Limb (tissue), 2 donors: ENCODE results near the gene SMPD2.
"Not testable (repeated sequence)": the region's sequence is repeated elsewhere in the genome, so short reads cannot be mapped to it uniquely, and the experiment has no call there.

Experiments
- DNase-seq, 2 donors: peaks; one replicate each; pipeline ENCODE4 v3.0.0-alpha.2; 2016; ENCODE audit errors: extremely low spot score in 2 of 2

SMPD2 gene

DNA sequence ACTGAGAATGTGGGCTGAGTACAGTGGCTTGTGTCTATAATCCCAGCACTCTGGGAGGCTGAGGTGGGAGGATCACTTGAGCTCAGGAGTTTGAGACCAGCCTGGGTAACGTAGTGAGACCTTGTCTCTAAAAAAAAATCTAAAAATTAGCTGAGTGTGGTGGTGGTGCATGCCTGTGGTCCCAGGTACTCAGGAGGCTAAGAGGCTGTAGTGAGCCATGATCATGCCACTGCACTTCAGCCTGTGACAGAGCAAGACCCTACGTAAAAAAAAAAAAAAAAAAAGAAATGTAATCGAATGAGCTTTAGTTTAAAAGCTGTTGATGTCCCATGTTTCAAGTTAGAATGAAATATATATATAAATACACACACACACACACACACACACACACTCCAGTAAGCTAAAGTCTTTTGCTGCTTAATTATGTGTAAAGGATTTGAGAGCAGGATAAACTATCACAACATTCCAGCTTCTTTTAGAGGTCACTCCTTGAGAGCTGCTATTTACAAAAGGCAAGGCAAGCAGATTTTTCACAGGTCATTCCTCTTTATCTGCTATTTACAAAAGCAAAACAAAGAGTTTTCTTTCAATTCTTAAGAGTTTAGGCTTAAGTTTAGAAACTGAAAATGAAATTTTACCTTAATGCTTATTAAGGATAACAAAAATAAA lies 19.8 kb downstream of the SMPD2 start:
- no peak for DNase-seq

- not testable (repeated sequence) for DNase-seq
These were observed 20.7 kb downstream of the SMPD2 start for GRCh38 chr6:109461205-109461604.

GRCh38 chr6:109461733-109462526 lies 21.4 kb downstream of the SMPD2 start:
- DNase-seq = no peak

DNA sequence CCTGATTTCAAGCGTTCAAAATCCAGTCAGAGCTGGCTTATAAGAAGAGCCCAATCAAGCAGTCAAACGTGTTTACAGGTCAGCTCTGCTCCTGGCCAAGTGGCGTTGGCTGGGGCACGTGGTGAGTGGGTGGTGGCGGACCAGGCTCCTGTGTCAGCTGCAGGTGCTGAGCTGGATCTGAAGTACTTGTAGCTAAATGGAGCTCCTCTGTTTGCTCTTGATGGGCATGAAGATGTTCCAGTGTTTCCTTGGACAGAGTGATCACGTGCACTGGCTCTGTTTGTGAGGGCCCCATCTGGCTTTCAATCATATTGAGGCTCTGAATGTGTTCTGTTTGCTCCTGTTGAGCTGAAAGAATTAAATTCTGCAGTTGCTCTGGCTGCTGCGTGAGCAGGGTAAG lies 25.2 kb downstream of the SMPD2 start:
- DNase-seq = no peak

DNA sequence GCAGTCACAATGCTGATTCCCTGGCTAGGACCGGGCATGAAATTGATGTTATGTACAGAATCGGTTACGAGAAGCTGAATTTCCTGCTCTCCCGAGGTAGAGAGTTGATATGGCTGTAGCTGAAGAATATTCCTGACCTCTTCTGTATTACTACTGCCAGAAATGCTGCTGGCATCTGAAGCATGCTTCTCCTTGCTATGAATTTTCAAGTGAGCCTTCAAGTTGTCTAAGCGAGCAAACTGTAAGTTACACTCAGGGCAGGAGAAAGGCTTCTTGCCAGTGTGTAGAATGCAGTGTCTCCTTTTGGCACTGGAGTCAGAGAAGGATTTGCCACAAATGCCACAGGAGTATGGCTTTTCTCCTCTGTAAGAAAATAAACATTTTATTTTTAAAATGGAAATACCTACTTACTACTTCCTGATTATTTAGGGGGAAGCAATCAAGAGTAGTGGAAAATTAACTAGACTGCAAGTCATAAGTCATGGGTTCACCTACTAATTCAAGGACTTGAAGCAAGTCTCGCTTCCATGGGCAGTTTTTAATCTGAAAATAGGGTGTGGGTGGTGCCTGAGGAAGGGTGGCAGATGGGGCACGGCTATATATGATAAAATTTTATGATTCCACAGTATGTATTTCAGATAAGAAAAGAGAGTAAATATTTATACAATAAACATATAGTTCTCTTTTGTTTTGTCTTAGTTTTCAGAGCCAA lies 25.8 kb downstream of the SMPD2 start:
- DNase-seq = no peak

- no peak for DNase-seq
These were observed 27.2 kb downstream of the SMPD2 start for GRCh38 chr6:109467696-109468095.

DNA sequence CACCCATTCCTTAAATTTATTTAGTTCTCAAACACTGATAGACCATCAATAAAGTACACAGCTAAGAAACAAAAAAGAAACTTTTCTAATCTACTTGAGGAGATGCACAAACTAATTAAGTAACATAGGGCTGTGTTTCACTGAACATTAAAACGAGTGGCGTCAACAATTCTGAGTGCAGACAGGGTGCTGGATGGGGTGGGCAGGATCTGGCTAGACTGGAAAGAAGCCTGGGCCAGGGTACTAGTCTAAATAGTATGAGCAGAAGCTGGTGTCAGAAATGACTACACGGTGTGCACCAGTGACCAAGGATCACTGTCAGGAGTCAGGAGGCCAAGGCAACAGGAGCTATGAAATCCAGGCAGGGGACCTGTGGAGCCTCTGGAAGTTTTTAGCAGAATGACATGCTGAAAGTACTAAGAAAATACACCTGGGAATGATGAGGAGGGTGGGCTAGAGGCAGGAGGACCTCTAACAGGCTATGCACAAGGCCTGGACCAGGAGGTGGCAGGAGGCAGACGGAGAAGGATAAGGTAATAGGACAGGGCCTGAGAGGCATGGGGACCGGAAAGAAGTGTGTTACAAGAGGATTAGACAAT lies 29.2 kb downstream of the SMPD2 start:
- no peak for DNase-seq

- DNase-seq = no peak
These were observed 30.7 kb downstream of the SMPD2 start for GRCh38 chr6:109471105-109471810.

GRCh38 chr6:109472132-109472995 lies 31.8 kb downstream of the SMPD2 start:
- DNase-seq = no peak

GRCh38 chr6:109473120-109473519 lies 32.6 kb downstream of the SMPD2 start:
- DNase-seq = no peak

DNA sequence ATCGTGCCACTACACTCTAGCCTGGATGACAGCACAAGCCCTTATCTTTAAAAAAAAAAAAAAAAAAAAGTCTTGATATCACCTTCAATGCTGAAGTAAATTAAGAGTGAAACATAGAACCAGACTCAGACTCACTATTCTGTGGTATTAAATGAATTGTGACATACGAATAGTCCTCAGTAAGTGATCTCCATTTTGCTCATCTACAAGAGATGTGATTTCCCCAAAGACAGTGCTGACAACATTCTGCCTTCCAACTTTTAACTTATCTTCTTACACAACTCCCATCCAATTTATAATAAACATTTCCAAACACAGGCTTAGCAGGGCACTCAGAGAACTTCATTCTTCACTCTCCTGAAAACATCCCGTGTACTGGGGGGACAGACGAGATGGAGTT lies 34.5 kb downstream of the SMPD2 start:
- no peak for DNase-seq

- DNase-seq = no peak
These were observed 35.1 kb downstream of the SMPD2 start for GRCh38 chr6:109475625-109476024.

GRCh38 chr6:109477184-109477583 lies 36.7 kb downstream of the SMPD2 start:
- DNase-seq = no peak

DNA sequence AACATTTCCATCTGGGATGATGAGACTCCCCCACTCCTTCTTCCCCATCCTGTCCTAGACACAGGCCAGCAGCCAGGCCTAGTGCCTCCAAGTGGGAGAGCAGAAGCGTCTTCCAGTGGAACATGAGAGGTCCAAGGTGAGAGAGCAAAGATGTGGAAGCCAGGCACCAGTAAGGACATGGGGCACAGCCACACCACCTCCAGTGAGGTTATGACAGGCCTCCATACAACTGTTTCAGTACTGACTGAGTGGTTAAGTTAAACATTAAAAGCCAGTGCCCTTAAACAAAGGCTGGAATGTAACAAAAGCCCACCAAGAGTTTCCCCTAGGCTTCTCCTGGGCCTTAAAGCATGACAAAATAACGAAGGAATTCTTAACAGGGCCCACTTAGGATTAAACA lies 37.2 kb downstream of the SMPD2 start:
- no peak for DNase-seq

- DNase-seq = no peak
These were observed 37.8 kb downstream of the SMPD2 start for GRCh38 chr6:109478222-109478805.

- no peak for DNase-seq
These were observed 38.5 kb downstream of the SMPD2 start for GRCh38 chr6:109478841-109479624.

GRCh38 chr6:109480993-109481480 lies 40.5 kb downstream of the SMPD2 start:
- no peak for DNase-seq

- peak; percentile 82 to 93 for DNase-seq
These were observed 42.6 kb downstream of the SMPD2 start, which contains the start of gene ZBTB24 for GRCh38 chr6:109482905-109483734. Gene ZBTB24, minus strand, starts transcription at chr6:109483219. Its CDS starts 1,193 bp downstream, at chr6:109482026.
